H1 (cell line): ENCODE results near the gene DDIAS. TPM values are rescaled to one million over a fixed set of nuclear protein-coding genes. Genes with fewer than 3 reads are reported as not detected.

Source experiments
- CTCF ChIA-PET: fragments of 300-600 bp; sonication (Branson Sonifier 250); formaldehyde crosslinking; loops from one replicate; lab custom pipeline; 2021; ENCODE audit not compliant: partially characterized antibody; lab: Charles Lee
- POLR2A ChIA-PET: fragments of 300-600 bp; sonication (Branson Sonifier 250); formaldehyde crosslinking; loops from one replicate; lab custom pipeline; 2021; ENCODE audit warnings: inconsistent platforms; ENCODE audit not compliant: partially characterized antibody; lab: Charles Lee
- DNase-seq, 2 experiments: peaks; one replicate each; pipeline versions ENCODE4 v3.0.0 to v3.0.0-alpha.2; 2010 to 2022; ENCODE audit warnings: low spot score in 2 of 2, low read depth in 1 of 2, mixed read lengths in 1 of 2
- FAIRE-seq: peaks from 2 replicates; lab custom pipeline; 2011; peaks lifted over from hg19 to GRCh38; lab: Jason Lieb, UNC
- H2AFZ ChIP-seq: 2 replicates; pipeline ENCODE4 v1.8.1; 2012; ENCODE audit warnings: low read length, inconsistent platforms
- H2AK5ac ChIP-seq: 2 replicates; pipeline ENCODE4 v1.6.1; 2013; ENCODE audit warnings: low read depth, low read length
- H2BK120ac ChIP-seq: replicated peaks from 2 replicates; pipeline ENCODE3; 2013; ENCODE audit warnings: low read depth, low read length, inconsistent platforms
- H2BK12ac ChIP-seq: 2 replicates; pipeline ENCODE4 v1.6.1; 2013; ENCODE audit warnings: low read depth, low read length
- H2BK15ac ChIP-seq: 2 replicates; pipeline ENCODE4 v1.6.1; 2013; ENCODE audit warnings: low read length
- H2BK20ac ChIP-seq: 2 replicates; pipeline ENCODE4 v1.6.1; 2013; ENCODE audit warnings: low read length
- H2BK5ac ChIP-seq: 2 replicates; pipeline ENCODE4 v1.6.1; 2013; ENCODE audit warnings: low read depth, low read length
- H3K14ac ChIP-seq: 2 replicates; pipeline ENCODE4 v1.6.1; 2013; ENCODE audit warnings: inconsistent platforms; ENCODE audit not compliant: insufficient read length
- H3K18ac ChIP-seq: 2 replicates; pipeline ENCODE4 v1.6.1; 2013; ENCODE audit warnings: low read length; ENCODE audit errors: extremely low read depth
- H3K23ac ChIP-seq: 2 replicates; pipeline ENCODE4 v1.6.1; 2013; ENCODE audit warnings: inconsistent platforms; ENCODE audit not compliant: insufficient read length
- H3K23me2 ChIP-seq: 2 replicates; pipeline ENCODE4 v1.6.1; 2013; ENCODE audit warnings: low read depth, low read length
- H3K27ac ChIP-seq: 2 replicates; pipeline ENCODE4 v1.6.1; 2011; ENCODE audit warnings: low read depth, low read length, inconsistent platforms
- H3K27me3 ChIP-seq, 4 experiments: replicated peaks in 1 of 4; 1 replicate in 1 of 4; 2 replicates in 3 of 4; pipeline versions ENCODE4 v1.6.1 to v1.8.1; 2011 to 2013; ENCODE audit warnings: low read length in 3 of 4, mild to moderate bottlenecking in 3 of 4, inconsistent platforms in 2 of 4, mixed read lengths in 2 of 4, moderate library complexity in 1 of 4; ENCODE audit not compliant: control insufficient read depth in 3 of 4, insufficient read depth in 3 of 4; ENCODE audit errors: extremely low read depth in 1 of 4
- H3K36me3 ChIP-seq, 4 experiments: 2 replicates each; pipeline versions ENCODE4 v1.6.1 to v1.8.1; 2011 to 2013; ENCODE audit warnings: mild to moderate bottlenecking in 4 of 4, low read length in 3 of 4, moderate library complexity in 2 of 4, control low read depth in 1 of 4, inconsistent platforms in 1 of 4; ENCODE audit not compliant: insufficient read depth in 4 of 4, control insufficient read depth in 2 of 4
- H3K4ac ChIP-seq: replicated peaks from 2 replicates; pipeline ENCODE3; 2013; ENCODE audit warnings: low read length, low read depth, mixed read lengths, inconsistent platforms; ENCODE audit not compliant: insufficient read length
- H3K4me1 ChIP-seq, 4 experiments: replicated peaks in 1 of 4; 1 replicate in 1 of 4; 2 replicates in 3 of 4; pipeline versions ENCODE4 v1.6.1 to v1.8.1; 2011 to 2013; ENCODE audit warnings: low read length in 3 of 4, inconsistent platforms in 2 of 4, mixed read lengths in 1 of 4; ENCODE audit not compliant: insufficient read depth in 4 of 4, control insufficient read depth in 3 of 4
- H3K4me2 ChIP-seq, 2 experiments: 2 replicates each; pipeline versions ENCODE4 v1.6.1 to v1.8.1; 2011 to 2013; ENCODE audit warnings: low read depth in 2 of 2, low read length in 2 of 2, control low read depth in 1 of 2, inconsistent platforms in 1 of 2, mild to moderate bottlenecking in 1 of 2; ENCODE audit not compliant: insufficient read depth in 1 of 2
- H3K4me3 ChIP-seq, 4 experiments: fragments of 200-600, 300-600 bp in 1 of 4; sonication (generic), shearing (Covaris generic), sonication (Bioruptor Twin) in 1 of 4; 2 replicates each; pipeline versions ENCODE4 v1.5.1 to v1.8.1; 2011 to 2016; ENCODE audit warnings: low read length in 4 of 4, low read depth in 3 of 4, control low read depth in 2 of 4, inconsistent platforms in 2 of 4, mild to moderate bottlenecking in 2 of 4, mixed read lengths in 1 of 4, moderate library complexity in 1 of 4; ENCODE audit not compliant: insufficient read depth in 2 of 4; ENCODE audit errors: extremely low read depth in 1 of 4
- H3K56ac ChIP-seq: replicated peaks from 2 replicates; pipeline ENCODE3; 2013; ENCODE audit warnings: low read depth, mild to moderate bottlenecking, mixed read lengths, low read length, inconsistent platforms; ENCODE audit not compliant: insufficient read length
- H3K79me1 ChIP-seq: 2 replicates; pipeline ENCODE4 v1.6.1; 2013; ENCODE audit warnings: low read depth, low read length, control low read depth
- H3K79me2 ChIP-seq, 2 experiments: 2 replicates each; pipeline versions ENCODE4 v1.6.1 to v1.8.1; 2012 to 2013; ENCODE audit warnings: low read length in 2 of 2, mild to moderate bottlenecking in 2 of 2, inconsistent platforms in 1 of 2; ENCODE audit not compliant: insufficient read depth in 2 of 2, control insufficient read depth in 1 of 2
- H3K9ac ChIP-seq, 4 experiments: replicated peaks in 1 of 4; 1 replicate in 1 of 4; 2 replicates in 3 of 4; pipeline versions ENCODE4 v1.6.1 to v1.8.1; 2011 to 2013; ENCODE audit warnings: low read depth in 3 of 4, low read length in 3 of 4, control low read depth in 2 of 4, mild to moderate bottlenecking in 2 of 4, moderate library complexity in 2 of 4, inconsistent platforms in 1 of 4; ENCODE audit errors: extremely low read depth in 1 of 4
- H3K9me3 ChIP-seq, 2 experiments: 2 replicates each; pipeline versions ENCODE4 v1.6.1 to v1.8.1; 2012 to 2013; ENCODE audit warnings: mild to moderate bottlenecking in 2 of 2, moderate library complexity in 2 of 2, control low read depth in 1 of 2, inconsistent platforms in 1 of 2, low read depth in 1 of 2, low read length in 1 of 2, mixed read lengths in 1 of 2; ENCODE audit not compliant: insufficient read depth in 2 of 2
- H4K20me1 ChIP-seq, 2 experiments: replicated peaks in 1 of 2; 2 replicates each; pipeline versions ENCODE3 to v1.8.1; 2011 to 2013; ENCODE audit warnings: inconsistent platforms in 2 of 2, low read length in 2 of 2, mild to moderate bottlenecking in 1 of 2; ENCODE audit not compliant: insufficient read depth in 2 of 2, control insufficient read depth in 1 of 2
- H4K5ac ChIP-seq: 2 replicates; pipeline ENCODE4 v1.6.1; 2013; ENCODE audit warnings: low read length, low read depth, mixed read lengths, inconsistent platforms; ENCODE audit not compliant: insufficient read length
- H4K8ac ChIP-seq: 2 replicates; pipeline ENCODE4 v1.8.0; 2013; ENCODE audit warnings: mild to moderate bottlenecking, moderate library complexity, low read length, inconsistent platforms; ENCODE audit not compliant: insufficient read depth; ENCODE audit errors: extremely low read depth
- H4K91ac ChIP-seq: replicated peaks from 2 replicates; pipeline ENCODE3; 2013; ENCODE audit warnings: low read length, mixed read lengths, inconsistent platforms; ENCODE audit not compliant: insufficient read length
- BACH1 ChIP-seq: IDR thresholded peaks from 2 replicates; pipeline ENCODE4 v1.6.1; 2012; ENCODE audit warnings: low read length, improper control_type of control experiment
- KDM5A ChIP-seq: fragments of 200-600 bp; IDR thresholded peaks from 2 replicates; pipeline ENCODE4 v1.7.1; 2012; ENCODE audit warnings: mild to moderate bottlenecking, low read length, inconsistent platforms, mixed read lengths
- MAFK ChIP-seq: IDR thresholded peaks from 2 replicates; pipeline ENCODE4 v1.6.1; 2012; ENCODE audit warnings: low read depth, mild to moderate bottlenecking, improper control_type of control experiment, low read length
- NRF1 ChIP-seq: IDR thresholded peaks from 2 replicates; pipeline ENCODE4 v1.6.1; 2011; ENCODE audit warnings: mild to moderate bottlenecking, low read depth, low read length, improper control_type of control experiment
- YY1 ChIP-seq: IDR thresholded peaks from 2 replicates; pipeline ENCODE4 v1.6.1; 2011; ENCODE audit warnings: low read depth, mild to moderate bottlenecking, low read length
- WGBS, 2 experiments: shearing (Covaris generic) in 1 of 2; methylation state at CpG; one replicate each; pipeline versions ENCODE4 v1.1.6 to v1.1.7; 2013 to 2015; ENCODE audit warnings: low lambda C conversion rate in 2 of 2, mixed read lengths in 2 of 2, inconsistent platforms in 1 of 2, low coverage in 1 of 2, missing lambda C conversion rate in 1 of 2; ENCODE audit not compliant: insufficient replicate concordance in 2 of 2, insufficient coverage in 1 of 2, insufficient read length in 1 of 2; ENCODE audit errors: extremely low coverage in 1 of 2, missing lambda C conversion rate in 1 of 2; 5-methylcytosine and 5-hydroxymethylcytosine counted together
- polyA plus RNA-seq, 7 experiments: library from polyadenylated mRNA; depleted of rRNA in 3 of 7; stranded (reverse) in 5 of 7; unstranded in 2 of 7; fragments of >200 nt in 5 of 7; fragments of 200-250 nt in 2 of 7; gene quantifications; 1 replicate in 5 of 7; 2 replicates in 1 of 7; 4 replicates in 1 of 7; pipeline versions ENCODE4 v1.2.1 to v1.2.3, GENCODE V29; 2011 to 2013; ENCODE audit warnings: missing spikeins in 2 of 7, mixed read lengths in 2 of 7
- total RNA-seq: library from RNA; stranded (reverse); fragmentation: NEBNext Ultra II Directional; extraction: Animal tissue kit (Norgen Biotek cat#: 25700); gene quantifications from 2 replicates; pipeline ENCODE4 v1.2.1, GENCODE V29; 2021

The DDIAS gene
- total and polyA plus RNA-seq, 2 of the 8 experiments (the other 6 are each of a cell fraction or from before 2014, with no cell fraction given) = 11.6 to 25.7 TPM

DNA sequence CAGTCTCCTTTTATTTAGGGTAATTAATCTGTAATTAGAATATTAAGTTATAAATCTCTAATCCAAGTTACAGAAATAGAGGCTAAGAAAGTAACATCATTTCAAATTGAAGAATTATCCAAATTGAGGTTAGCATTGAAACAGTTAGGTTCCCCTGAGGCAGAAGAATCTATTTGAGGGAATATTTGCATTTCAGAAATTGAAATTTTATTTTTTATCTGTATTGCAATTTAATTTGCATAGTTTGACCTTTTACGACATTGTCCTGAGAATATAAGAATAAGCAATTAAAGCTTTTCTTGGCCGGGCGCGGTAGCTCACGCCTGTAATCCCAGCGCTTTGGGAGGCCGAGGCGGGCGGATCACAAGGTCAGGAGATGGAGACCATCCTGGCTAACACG lies 27.6 kb downstream of the DDIAS start:
- no peak overlapping the region for H2BK5ac ChIP-seq
- DNase-seq (no peak), FAIRE-seq (no peak)
- no peak overlapping the region for H4K8ac ChIP-seq
- H2BK20ac ChIP-seq = no peak overlapping the region
- H4K5ac ChIP-seq = no peak overlapping the region
- no peaks in the 10 kb centered on the region for H3K27me3 ChIP-seq
- no peak overlapping the region for H2BK15ac ChIP-seq
- no peak overlapping the region for H3K56ac ChIP-seq
- H3K9me3 ChIP-seq = no peaks in the 10 kb centered on the region
- H3K4me2 ChIP-seq = no peak overlapping the region
- H3K23ac ChIP-seq = no peak overlapping the region
- no peak overlapping the region for H2AK5ac ChIP-seq
- H3K4me3 ChIP-seq = no peak overlapping the region
- H2AFZ ChIP-seq = no peak overlapping the region
- no peak overlapping the region for H3K27ac ChIP-seq
- no peaks in the 10 kb centered on the region for H3K4me1 ChIP-seq
- WGBS, 2 experiments = 97% methylated on average over 10 of the region's 10 CpGs; no CpG with 5 or more reads in 1 of the 2 experiments
- no peak overlapping the region for H4K91ac ChIP-seq
- H3K36me3 ChIP-seq = peaks cover 10 to 40% (median 19%) of the 10 kb centered on the region in 4 experiments
- no peak overlapping the region for H3K18ac ChIP-seq
- POLR2A ChIA-PET = interaction anchor here (0.6 kb wide), 1 partner anchor 23 kb away, joined by 3 read pairs; no protein-coding TSS in a partner anchor
- H3K14ac ChIP-seq = no peak overlapping the region
- no peak overlapping the region for H2BK120ac ChIP-seq
- no peak overlapping the region for H2BK12ac ChIP-seq
- H3K23me2 ChIP-seq = no peaks in the 10 kb centered on the region
- no peak overlapping the region for H3K4ac ChIP-seq
- CTCF ChIA-PET = interaction anchor here (0.5 to 1.4 kb wide), 2 partner anchors 15 to 39 kb away, joined by 3 read pairs; no protein-coding TSS in a partner anchor
- no peaks in the 10 kb centered on the region for H3K79me1 ChIP-seq
- H4K20me1 ChIP-seq = peaks cover 0 to 3% of the 10 kb centered on the region in 2 experiments
- no peak overlapping the region for H3K9ac ChIP-seq
- no peaks in the 10 kb centered on the region for H3K79me2 ChIP-seq
- TF ChIP-seq KDM5A = no peak
- no peak for TF ChIP-seq BACH1
- no peak for TF ChIP-seq MAFK
- no peak for TF ChIP-seq NRF1
- no peak for TF ChIP-seq YY1
